Sigmoid colon (tissue), 3 donors: ENCODE measurements around the gene ABHD16A.

ENCODE experiments used
- CTCF ChIP-seq, 4 experiments: fragments of 450-650 bp in 3 of 4; fragments of 200-600 bp in 1 of 4; IDR thresholded peaks; one replicate each; pipeline ENCODE4 v1.5.1; 2016 to 2019; ENCODE audit warnings: antibody characterized with exemption in 4 of 4, mild to moderate bottlenecking in 3 of 4, moderate library complexity in 2 of 4
- POLR2A ChIP-seq, 2 donors: fragments of 450-650 bp; IDR thresholded peaks; one replicate each; pipeline ENCODE4 v1.6.1; 2016; ENCODE audit warnings: antibody characterized with exemption in 2 of 2, mild to moderate bottlenecking in 2 of 2, moderate library complexity in 2 of 2

GRCh38 chr6:31659649-31660380, 43.3 kb downstream of the ABHD16A start:
- TF ChIP-seq CTCF (IDR thresholded peaks at IDR 0.05) (no peak), POLR2A (IDR thresholded peaks at IDR 0.05) (no peak)
